GM19455 (cell line): ENCODE measurements around the gene TTLL8.

Source experiments
- ATAC-seq: cut with Tn5 transposase; IDR thresholded peaks from one replicate; pipeline ENCODE4 v1.9.1; 2021; ENCODE audit not compliant: unreplicated experiment

TTLL8 gene

GRCh38 chr22:49970528-49971231 is 87.4 kb downstream of the TTLL8 start:
- peak; percentile 46 for ATAC-seq

- ATAC-seq, result no peak
These were observed 88.2 kb downstream of the TTLL8 start for GRCh38 chr22:49969751-49970527.

GRCh38 chr22:49968831-49969661 is 89.1 kb downstream of the TTLL8 start:
- ATAC-seq, result no peak
